Stimulated activated CD8-positive, alpha-beta memory T cell treated with anti-CD3 and anti-CD28 coated beads, Interleukin-4, amount 100 ng/mL, for 1 hour (primary cell): ENCODE measurements around the gene TSEN54.
A peak's percentile ranks its signal among the peaks of the same experiment; 100 is the strongest.
"Not testable (repeated sequence)": the region's sequence is repeated elsewhere in the genome, so short reads cannot be mapped to it uniquely, and the experiment has no call there.

Source experiments
- DNase-seq, 2 donors: peaks; one replicate each; pipeline ENCODE4 v3.0.0-alpha.2; 2020; ENCODE audit warnings: low read depth in 2 of 2, low spot score in 1 of 2

Gene TSEN54

DNA sequence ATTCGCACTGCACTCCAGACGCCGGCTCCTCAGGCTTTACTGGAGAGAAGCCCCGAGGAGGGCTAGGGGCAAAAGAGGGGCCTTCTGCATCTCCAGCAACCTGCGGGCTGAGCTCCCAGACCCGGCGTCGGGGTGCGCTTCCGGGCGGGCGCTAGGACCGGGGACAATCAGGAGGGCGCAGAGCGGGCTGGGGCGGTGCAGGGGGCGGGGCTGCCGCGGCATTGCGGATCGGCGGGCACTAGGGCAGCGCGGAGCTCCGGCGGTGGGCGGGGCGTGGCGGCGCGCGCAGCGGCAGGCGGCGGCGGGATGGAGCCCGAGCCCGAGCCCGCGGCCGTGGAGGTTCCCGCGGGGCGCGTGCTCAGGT lies at the start of gene TSEN54:
Gene TSEN54, plus strand, starts transcription at position 274 of the 364 bp plus-strand sequence. Its CDS starts 33 bp downstream, at position 307.
- DNase-seq, result peak; percentile 84 to 92

DNA sequence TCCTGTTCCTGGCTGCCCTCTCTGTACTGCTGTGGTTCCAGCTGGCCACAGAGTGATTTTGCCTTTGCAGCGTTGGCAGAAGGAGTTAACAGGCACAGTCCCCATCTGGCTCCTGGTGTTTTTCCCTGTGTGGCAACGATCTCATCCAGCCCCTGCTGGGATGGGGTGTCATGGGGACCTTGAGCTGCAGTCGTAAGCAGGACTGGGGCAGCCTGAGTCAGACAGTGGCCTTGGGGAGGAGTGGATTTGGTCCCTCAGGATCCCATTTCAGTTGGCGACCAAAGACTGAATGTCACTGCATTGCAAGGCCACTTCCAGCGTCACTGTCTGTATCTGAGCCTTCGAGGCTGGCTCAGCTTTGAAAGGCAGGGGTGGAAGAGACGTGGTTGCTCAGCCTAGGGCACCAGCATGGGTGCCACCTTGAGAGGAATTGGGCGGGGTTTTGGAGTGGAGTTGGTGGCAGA lies 48.0 kb upstream of the TSEN54 start:
- no peak for DNase-seq

DNA sequence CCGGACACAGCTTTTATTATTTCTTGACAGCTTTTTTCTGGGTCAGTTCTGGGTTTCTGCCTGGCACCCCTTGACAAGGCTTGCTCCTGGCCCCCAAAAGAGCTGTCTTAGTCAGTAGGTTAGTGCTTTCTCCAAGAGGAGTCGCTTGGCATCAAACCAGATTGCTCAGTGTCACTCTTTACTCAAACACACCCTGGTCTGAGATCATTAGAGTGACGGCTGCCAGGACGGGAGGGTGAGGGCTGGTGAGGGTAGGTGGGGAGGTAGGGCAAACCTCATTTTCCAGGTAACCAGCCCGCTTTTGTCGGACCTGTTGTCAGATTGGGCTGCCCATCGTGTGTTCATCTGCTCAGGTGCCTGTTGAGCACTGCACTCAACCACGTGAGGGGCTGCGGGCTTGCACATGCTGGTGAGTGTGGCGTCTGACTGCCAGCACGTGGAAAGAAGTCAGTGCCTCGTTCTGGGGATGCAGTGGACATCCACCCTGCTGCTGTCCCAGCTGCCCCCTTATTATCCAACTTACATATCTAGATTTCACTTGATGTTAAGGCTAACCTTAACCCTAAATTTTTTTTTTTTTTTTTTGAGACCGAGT lies 47.5 kb upstream of the TSEN54 start:
- no peak for DNase-seq

DNA sequence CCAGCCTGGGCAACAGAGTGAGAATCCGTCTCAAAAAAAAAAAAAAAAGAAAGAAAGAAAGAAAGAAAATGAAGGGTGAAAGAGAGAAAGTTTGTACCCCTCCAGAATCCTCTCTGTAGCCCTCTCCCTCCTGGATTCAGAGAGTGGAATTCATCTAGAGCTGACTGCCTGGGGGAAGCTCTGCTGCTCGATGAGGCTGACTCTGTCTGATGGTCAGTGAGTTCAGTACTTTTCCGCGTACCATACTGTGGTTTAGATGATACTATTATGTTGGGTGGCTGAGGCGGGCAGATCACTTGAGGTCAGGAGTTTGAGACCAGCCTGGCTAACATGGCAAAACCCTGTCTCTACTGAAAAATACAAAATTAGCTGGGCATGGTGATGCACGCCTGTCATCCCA lies 45.1 kb upstream of the TSEN54 start:
- DNase-seq, result no peak

DNA sequence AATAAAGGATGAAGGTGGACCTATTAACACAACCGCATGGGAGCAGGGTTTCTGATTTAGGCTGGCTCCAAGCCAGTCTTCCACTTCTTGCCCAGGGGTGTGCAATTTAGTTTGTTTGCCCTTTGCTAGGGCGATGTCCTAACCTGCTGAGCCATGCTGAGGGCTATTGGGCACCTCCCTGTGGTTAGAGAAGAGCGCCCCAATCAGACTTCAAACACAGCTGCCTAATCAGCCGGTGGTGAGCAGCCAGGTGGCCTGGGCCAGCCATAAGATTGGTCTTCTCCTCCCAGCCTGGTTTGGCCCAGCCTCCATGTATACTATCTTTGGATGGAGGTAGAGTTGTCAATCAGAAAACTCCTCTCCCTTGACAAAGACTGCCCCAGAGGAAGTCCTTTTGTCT lies 44.2 kb upstream of the TSEN54 start:
- DNase-seq, result no peak

DNA sequence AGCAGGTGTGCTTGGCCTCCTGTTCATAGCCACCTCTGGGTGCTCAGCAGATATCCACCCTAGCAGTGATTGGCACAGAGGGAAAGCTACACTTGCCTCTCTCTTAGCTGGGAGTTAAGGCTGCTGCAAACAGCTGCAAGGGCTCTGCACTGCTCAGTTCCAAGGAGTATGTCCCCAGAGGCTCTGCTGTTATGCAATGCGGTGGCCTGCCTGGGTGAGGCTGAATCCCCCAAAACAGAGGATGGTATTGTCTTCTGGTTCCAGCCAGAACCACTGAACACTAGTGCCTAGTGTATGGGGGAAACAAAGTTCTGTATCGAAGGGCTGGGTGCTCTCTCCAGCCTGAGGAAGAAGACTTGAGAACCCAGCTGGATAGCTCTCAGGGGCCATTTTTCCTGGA lies 43.1 kb upstream of the TSEN54 start:
- no peak for DNase-seq

DNA sequence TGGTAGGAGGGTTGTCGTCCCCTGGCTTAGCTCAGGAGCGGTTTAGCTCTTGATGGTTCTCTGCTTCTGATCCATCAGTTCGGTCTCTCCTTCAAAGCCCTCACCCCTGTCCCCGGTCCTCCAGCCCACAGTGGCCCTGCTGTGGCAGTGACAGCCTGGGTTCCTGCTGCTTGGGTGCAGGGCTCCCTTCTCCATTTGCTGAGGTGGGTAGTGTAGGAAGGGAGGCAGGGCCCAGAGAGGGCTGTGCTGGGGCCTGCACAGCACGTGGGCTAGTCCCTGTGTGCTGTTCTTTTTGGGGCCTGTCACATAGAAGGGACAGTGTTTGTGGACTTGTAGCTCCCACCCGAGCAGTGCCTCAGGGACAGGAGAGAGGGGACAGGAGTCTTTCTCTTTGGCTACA lies 41.6 kb upstream of the TSEN54 start:
- no peak for DNase-seq

DNA sequence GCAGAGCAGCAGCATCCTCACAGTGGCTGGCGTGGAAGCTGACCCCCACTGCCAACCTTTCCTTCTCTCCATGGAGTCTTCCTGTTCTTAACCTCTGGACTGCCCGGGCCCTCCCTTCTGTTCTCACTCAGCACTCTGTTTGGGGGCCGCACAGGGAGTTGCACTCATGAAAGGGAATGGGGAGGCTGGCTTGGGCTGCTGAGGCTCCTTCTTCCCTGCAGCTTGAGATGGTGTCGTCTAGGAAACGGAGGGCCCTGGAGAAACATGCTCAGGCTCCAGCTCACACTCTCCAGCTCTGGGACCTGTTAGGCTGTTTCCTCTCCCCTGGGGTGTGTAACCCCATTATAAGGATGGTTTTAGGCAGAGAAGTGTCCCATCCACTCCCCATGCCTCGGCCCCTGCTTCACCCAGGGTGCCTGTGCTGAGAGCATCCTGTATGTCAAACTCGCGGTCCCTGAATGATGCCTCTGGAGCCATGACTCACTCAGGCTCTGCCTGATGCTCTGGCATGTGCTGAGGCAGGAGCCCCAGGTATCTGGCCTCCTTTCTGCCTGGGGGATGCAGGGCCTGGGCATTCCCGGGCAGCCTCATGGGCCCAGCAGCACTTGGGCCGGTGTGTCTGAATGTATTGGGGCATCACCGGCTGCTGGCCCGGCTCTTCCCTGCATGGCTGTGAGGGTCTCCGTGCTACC lies 41.0 kb upstream of the TSEN54 start:
- DNase-seq, result no peak

DNA sequence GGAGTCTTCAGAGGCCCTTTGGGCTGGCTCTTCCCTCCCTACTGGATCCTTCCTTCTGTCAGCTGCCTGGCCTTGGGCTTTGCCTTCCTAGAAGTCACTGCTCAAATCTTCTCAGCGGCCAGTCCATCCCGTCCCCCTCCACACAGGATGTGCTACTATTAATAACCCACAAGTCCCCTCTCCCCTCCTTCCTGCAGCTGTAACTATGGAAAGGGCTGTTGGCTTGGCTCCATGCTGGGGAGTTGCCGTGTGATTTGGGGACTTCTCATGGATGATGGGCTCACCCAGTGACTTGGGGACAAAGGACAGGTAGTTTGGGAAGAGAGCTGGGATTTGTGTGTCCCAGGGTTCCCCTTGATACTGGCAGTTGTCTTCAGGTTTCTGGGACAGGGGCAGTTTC lies 40.5 kb upstream of the TSEN54 start:
- DNase-seq, result no peak

DNA sequence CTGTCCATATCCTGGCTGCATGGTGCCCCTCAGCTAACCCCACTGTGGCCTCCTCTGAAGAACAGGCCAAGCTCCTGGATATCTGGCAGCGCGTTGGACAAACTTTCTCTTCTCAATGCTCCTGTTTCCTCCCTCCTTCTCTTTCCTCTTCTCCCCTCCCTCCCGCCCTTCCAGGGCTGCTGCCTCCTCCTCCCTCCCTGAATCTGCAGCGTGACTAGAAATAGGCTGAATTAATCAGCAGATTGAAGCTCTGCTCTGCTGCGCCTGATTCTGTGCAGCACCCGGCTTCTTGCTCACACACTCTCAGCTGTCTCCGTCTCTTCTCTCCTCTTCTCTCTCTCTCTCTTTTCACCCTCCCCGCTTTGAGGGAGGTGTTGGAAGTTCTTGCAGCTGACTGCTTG lies 40.1 kb upstream of the TSEN54 start:
- DNase-seq, result no peak

DNA sequence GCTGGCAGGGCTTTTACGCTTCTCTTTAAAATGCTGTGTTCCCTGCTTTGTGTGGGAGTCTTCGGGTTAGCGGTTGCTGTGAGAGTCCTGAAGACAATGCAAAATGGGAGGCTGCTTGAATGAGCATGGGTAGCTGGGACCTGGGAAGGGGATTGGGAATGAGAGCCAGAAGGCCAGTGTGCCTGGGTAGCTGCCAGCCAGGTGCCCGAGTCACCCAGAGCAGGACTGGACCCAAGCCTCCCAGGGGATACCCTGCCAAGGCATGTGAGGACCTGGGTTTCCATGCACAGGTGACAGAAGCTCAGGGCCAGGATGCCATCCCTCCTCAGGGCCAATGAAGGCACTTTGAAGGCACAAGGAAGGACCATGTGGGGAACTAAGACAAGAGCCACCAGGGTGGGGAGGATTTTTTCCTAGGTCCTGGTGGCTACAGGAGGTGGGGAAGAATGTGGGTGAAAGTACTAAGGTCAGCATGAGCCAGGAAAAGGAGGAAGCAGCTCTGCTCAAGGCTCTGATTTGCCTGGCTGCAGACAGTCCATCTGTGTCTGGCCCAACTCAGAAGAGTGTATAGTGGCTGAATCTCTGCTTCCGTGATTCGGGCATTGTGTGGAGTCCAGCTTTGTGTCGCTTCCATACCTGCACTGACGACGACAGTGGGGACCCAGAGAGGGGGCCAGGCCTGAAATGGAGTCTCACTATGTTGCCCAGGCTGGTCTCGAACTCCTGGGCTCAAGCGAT lies 39.4 kb upstream of the TSEN54 start:
- no peak for DNase-seq

DNA sequence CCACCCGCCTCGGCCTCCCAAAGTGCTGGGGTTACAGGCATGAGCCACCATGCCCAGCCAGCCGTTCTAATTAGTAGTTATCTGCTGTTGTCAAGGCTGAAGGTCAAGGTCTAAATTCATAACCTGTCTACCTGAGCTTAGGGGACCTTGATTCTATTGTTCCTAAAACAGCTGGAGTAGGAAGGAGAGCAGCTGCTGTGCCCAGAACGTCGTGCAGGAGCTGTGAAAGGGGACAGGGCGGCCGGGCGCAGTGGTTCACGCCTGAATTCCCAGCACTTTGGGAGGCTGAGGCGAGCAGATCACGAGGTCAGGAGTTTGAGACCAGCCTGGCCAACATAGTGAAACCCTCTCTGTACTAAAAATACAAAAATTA lies 38.9 kb upstream of the TSEN54 start:
- not testable (repeated sequence) for DNase-seq

DNA sequence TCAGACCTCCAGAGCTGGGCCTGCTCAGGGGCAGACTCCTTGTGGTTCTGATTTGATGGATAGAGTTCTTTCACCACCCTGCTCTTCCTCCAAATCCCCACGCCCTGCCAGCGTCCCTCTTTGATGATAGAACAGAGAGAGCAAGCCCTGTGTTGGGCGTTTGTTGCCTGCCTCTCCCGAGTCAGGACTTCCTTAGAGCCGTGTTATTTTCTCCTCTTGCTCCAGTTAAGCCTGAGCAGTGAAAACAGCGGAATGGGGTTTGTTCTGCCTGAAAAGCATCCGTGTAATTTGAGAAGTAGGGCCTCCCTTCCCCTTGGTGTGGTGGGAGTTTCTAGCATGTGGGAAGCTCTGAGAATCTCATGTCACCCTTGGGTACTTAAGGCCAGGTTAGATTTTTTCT lies 37.8 kb upstream of the TSEN54 start:
- DNase-seq, result no peak

DNA sequence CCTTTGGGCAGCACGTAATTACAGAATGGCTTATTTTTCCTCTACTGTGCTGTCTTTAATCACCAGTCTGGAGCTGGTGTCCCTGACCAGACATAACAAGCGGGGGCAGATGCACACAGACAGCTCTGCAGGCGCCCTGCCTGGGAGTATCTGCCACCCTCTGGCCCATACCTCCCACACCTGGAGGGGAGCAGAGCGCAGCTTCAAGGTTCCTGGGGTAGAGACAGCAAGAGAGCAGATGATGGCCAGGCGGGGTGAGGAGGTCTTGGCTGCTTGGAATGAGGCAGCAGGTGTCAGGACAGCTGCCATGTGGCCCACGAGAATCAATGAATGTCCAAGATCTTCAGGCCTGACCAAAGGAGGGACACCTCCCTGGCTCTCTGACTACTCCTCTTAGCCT lies 36.0 kb upstream of the TSEN54 start:
- no peak for DNase-seq

DNA sequence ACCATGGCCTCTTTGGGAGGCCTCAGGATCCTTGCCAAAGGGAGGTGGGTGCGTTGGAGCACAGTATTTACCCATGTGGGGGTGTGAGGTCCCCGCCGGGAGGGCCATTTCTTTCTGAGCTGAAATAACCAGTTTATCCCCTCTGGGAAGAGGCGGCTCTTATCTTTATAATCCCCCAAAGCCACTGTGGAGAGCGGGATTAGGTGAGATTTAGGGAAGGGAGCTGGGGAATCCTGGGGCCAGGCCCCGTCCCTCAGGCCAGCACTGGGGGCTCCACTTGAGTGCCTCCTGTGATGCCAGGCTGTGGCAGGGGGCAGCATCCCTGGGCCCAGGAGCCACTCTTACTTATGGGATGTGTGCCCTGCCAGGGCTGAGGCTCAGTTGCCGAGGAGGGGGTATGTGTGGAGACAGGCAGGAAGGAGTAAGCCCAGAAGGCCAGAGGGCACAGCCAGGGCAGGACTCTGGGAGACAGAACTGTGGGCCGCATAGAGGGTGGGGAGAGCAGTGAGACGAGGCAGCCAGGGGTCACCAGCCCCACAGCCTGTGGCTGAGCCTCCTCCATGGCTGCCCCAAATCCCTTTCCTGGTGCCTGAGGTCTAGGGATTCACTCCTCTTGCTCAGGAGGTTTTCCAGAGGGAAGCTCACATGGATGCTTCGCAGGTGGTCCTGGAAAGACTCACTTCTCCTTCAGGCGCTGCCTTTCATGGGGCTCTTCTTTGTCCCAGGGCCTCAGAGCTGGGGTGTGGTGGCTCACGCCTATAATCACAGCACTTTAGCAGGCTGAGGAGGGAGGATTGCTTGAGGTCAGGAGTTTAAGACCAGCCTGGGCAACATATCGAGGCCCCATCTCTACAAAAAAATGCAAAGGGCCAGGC lies 34.9 kb upstream of the TSEN54 start:
- no peak for DNase-seq

DNA sequence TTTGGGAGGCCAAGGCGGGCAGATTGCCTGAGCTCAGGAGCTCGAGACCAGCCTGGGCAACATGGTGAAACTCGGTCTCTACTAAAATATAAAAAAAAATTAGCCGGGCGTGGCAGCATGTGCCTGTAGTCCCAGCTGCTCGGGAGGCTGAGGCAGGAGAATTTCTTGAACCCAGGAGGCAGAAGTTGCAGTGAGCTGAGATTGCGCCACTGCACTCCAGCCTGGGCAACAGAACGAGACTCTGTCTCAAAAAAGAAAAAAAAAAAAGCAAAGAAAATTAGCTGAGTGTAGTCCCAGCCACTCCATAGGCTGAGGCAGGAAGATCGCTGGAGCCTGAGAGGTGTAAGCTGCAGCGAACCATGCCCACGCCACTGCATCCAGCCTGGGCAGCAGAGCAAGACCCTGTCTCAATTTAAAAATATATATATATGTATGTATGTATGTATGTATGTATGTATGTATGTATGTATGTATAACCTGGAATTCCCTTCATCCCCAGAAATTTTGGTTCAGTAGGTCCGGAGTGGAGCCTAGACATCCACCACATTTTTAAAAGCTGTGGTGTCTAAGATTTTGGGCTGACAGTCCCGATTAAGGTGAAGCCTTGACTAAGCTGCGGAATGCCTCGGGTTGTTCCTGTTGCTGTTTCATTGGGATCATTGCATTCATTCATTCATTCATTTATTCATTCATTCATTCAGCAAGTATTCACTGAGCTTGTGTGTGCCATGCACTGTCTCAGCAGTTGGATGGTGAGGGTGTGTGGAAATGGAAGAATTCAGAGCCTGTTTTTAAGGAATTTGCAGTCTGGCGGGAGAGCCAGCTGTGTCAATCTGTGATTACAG lies 34.0 kb upstream of the TSEN54 start:
- no peak for DNase-seq

DNA sequence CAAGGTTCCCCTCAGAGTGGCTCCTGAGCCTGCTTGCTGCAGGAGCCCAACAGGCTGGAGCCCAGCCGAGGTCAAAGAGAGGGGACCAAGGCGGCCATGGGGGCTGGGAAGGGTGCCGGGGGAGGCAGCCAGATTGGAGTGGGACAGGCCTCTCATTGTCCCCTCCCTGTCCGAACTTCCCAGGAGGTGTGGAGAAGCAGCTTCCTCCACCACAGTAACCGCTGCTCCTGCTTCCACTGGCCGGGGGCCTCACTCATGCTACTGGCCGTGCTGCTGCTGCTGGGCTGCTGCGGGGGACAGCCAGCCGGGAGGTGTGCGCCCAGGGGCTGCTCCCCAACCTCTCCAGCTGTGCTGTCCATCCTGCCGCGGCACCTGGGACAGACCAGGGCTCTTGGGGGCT lies 30.6 kb upstream of the TSEN54 start:
- DNase-seq, result no peak

DNA sequence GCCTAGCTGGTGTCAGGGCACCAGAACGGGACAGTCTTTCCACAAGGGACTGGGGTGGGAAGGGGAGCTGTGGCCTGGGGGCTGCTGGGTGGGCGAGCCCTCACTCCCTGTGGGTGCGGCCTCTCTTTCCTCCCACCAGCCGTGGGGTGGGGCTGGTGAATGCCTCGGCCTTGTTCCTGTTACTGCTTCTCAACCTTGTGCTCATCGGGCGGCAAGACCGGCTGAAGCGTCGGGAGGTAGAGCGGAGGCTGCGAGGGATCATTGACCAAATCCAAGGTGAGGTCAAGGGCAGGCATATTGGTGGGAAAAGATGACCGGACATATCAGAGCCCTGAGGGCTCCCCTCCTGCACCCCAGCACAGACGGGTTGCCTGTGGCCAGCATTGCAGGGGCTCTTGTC lies 30.2 kb upstream of the TSEN54 start:
- no peak for DNase-seq

DNA sequence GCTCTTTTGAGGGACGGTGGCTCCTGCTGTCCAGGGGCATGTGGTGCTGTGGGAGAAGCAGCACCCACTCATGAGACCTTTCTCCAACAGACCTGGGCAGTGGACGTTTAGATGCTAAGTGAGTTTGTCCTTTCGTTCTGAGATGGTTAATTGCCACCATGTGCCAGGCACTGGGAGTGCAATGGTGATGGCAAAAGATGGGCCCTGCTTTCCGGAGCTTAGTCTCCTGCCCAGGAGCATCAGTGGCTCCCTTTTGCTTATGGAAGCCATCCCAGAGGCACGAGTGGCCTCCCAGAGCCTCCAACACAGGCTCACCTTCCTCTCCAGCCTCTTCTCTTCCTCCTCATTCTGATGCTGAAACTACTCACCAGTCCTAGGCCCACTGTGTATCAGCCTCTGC lies 29.4 kb upstream of the TSEN54 start:
- DNase-seq, result no peak

DNA sequence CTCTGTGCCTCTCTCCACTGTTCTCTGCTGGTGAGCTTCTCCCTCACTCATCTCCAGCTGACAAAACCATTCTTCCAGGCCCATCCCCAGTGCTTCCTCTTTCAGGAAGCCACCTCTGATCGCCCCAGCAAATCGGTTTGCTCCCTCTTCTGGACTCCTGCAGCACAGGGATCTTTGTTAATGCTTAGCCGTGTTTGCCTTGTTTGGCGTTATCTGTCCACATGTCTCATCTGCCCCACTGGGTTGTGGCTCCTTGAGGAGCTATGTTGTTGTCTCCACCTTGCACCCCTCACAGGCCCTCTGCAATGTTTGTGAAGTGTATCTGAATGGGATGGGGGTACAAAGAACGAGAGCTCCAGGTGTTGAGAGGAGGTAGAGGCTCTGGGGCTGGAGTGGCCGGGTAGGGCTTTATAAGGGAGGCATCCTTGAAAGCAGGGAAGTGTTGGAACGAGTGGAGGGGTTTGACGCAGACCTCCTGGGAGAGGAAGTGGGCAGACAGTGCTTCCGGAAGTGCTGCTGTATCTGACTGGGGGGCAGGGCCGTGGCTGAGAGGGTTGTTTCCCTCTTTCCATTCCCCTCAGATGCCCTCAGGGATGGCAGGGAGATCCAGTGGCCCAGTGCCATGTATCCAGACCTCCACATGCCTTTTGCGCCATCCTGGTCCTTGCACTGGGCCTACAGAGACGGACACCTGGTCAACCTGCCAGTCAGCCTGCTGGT lies 28.8 kb upstream of the TSEN54 start:
- DNase-seq, result peak in 1 of 2 donors; percentile 25
